Karpas-422 (cell line): Measurements from ENCODE around the gene PTPN22. TPM values are rescaled to one million over a fixed set of nuclear protein-coding genes. Genes with fewer than 3 reads are reported as not detected.

Experiments
- DNase-seq: peaks from one replicate; pipeline ENCODE4 v3.0.0-alpha.2; 2015
- H2AFZ ChIP-seq: fragments of 200-600 bp; sonication (generic); 2 replicates; pipeline ENCODE4 v1.6.1; 2014; ENCODE audit warnings: antibody characterized with exemption, low read length, mixed read lengths
- H3K27ac ChIP-seq: fragments of 200-600 bp; sonication (generic); 2 replicates; pipeline ENCODE4 v1.5.1; 2014; ENCODE audit warnings: mild to moderate bottlenecking, low read length, moderate library complexity
- H3K27me3 ChIP-seq: fragments of 200-600 bp; sonication (generic); 2 replicates; pipeline ENCODE4 v1.6.1; 2014; ENCODE audit warnings: low read length, mixed read lengths
- H3K36me3 ChIP-seq: fragments of 200-600 bp; sonication (generic); 2 replicates; pipeline ENCODE4 v1.6.1; 2014; ENCODE audit warnings: low read length, mixed read lengths; ENCODE audit not compliant: insufficient read depth
- H3K4me1 ChIP-seq: fragments of 200-600 bp; sonication (generic); 2 replicates; pipeline ENCODE4 v1.6.1; 2014; ENCODE audit warnings: mild to moderate bottlenecking, low read length, mixed read lengths
- H3K4me2 ChIP-seq: fragments of 200-600 bp; sonication (generic); 2 replicates; pipeline ENCODE4 v1.6.1; 2014; ENCODE audit warnings: low read length, low read depth, mild to moderate bottlenecking; ENCODE audit not compliant: poor library complexity, severe bottlenecking
- H3K4me3 ChIP-seq: fragments of 200-600 bp; sonication (generic); 2 replicates; pipeline ENCODE4 v1.5.1; 2014; ENCODE audit warnings: mild to moderate bottlenecking, antibody characterized with exemption, low read length, mixed read lengths
- H3K79me2 ChIP-seq: fragments of 200-600 bp; sonication (generic); 2 replicates; pipeline ENCODE4 v1.6.1; 2014; ENCODE audit warnings: mild to moderate bottlenecking, low read length, mixed read lengths
- H3K9ac ChIP-seq: fragments of 200-600 bp; sonication (generic); 2 replicates; pipeline ENCODE4 v1.6.0; 2014; ENCODE audit warnings: low read length
- H3K9me2 ChIP-seq: fragments of 200-600 bp; sonication (generic), shearing (Covaris generic); replicated peaks from 2 replicates; pipeline ENCODE4 v1.6.0; 2014; ENCODE audit warnings: mild to moderate bottlenecking, low read length, moderate library complexity; ENCODE audit not compliant: insufficient read depth
- H3K9me3 ChIP-seq: fragments of 300-700, 200-600 bp; sonication (generic); 2 replicates; pipeline ENCODE4 v1.6.1; 2014; ENCODE audit warnings: low read length, mixed read lengths
- H4K20me1 ChIP-seq: fragments of 200-600 bp; sonication (generic); 2 replicates; pipeline ENCODE4 v1.6.1; 2014; ENCODE audit warnings: mild to moderate bottlenecking, antibody characterized with exemption, low read length, low read depth; ENCODE audit not compliant: insufficient read depth
- total RNA-seq: library from RNA; depleted of rRNA; stranded (reverse); fragments of >200 nt; shearing (Covaris generic); gene quantifications from 2 replicates; pipeline ENCODE4 v1.2.3, GENCODE V29; 2014; ENCODE audit warnings: low replicate concordance

The PTPN22 gene
- total RNA-seq, 1 experiment from 2014 or later = 43.3 TPM

DNA sequence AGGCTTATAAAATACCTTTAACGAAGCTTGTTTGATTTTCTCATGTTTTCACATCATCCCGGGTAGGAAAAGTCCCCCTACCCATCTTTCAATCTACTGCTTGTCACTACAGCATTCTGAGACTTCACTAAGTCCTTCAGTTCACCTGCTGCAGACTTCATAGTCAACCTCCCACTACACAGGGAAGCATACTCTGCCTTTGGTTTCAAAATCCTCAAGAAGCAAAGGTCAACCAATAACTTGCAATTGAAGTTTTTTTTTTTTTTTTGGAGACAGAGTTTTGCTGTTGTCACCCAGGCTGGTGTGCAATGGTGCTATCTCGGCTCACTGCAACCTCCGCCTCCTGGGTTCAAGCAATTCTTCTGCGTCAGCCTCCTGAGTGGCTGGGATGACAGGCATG is 4.7 kb upstream of the PTPN22 start:
- no peak overlapping the region for H3K4me2 ChIP-seq
- H3K36me3 ChIP-seq = no peaks in the 10 kb centered on the region
- no peaks in the 10 kb centered on the region for H3K27me3 ChIP-seq
- no peak overlapping the region for H3K4me3 ChIP-seq
- no peaks in the 10 kb centered on the region for H3K9me3 ChIP-seq
- no peaks in the 10 kb centered on the region for H3K9me2 ChIP-seq
- DNase-seq = no peak
- no peak overlapping the region for H3K9ac ChIP-seq
- no peak overlapping the region for H3K27ac ChIP-seq
- peaks cover 28% of the 10 kb centered on the region for H3K4me1 ChIP-seq
- H2AFZ ChIP-seq = no peak overlapping the region
- no peaks in the 10 kb centered on the region for H4K20me1 ChIP-seq
- no peaks in the 10 kb centered on the region for H3K79me2 ChIP-seq

DNA sequence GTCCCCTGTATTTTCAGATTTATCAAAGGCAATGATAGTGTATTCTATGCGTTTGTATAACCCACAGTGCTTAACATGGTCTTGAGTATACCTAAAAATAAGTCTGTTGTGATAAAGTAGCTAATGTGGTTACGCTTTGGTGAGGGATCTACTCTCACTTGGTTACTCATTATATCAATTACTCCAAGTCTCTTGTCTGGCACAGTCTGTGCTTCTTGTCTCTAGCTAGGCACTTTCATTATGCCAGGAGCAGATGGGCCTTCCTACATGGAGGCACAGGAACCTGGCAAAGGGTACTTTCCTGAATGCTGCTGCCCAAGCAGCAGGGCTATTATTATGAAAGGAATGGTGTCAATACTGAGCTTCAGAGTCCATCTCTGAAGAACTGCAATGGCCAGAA is 4.2 kb upstream of the PTPN22 start:
- DNase-seq = no peak
- Histone ChIP-seq H3K9ac (no peak overlapping the region), H3K27me3 (no peaks in the 10 kb centered on the region), H3K36me3 (no peaks in the 10 kb centered on the region), H3K4me1 (peaks cover 32% of the 10 kb centered on the region), H2AFZ (no peak overlapping the region), H4K20me1 (no peaks in the 10 kb centered on the region), H3K79me2 (no peaks in the 10 kb centered on the region), H3K27ac (no peak overlapping the region), H3K9me3 (no peaks in the 10 kb centered on the region), H3K9me2 (no peaks in the 10 kb centered on the region), H3K4me3 (no peak overlapping the region), H3K4me2 (no peak overlapping the region)

DNA sequence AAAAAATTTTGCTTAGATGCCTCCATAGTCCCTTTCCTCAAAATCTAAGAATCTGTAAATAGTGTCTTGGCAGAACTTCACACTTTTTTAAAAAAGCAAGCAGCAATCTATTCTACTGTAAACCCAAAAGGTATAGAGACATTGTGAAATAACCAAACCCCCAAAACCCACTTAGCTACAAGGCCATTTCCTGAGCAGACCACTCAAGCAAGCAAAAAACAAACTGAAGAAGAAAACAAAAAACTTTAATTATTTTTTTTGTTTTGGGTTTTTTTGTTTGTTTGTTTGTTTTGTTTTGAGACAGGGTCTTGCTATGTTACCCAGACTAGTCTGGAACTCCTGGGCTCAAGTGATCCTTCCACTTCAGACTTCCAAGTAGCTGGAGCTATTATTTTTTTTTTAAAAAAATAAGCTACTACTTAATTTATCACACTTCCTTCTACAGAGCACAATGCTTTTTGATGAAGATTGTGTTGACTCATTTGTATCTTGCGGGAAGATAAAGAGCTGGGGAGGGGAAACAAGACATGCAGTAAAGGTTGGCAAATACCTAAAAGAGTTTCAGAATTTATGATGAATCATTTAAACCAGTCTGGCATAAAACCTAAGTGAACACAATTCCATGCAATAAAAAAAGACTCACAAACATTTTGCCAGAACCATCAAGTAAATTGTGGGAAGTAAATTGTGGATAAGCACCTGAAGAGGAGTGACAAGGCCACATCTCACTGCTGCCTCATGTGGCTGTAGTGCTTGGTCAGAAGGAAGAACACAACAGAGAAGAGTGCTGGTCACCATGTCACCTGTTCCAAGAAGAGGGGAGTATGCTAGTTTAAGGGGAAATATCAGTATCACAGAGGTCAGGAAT is 2.7 kb upstream of the PTPN22 start:
- no peaks in the 10 kb centered on the region for H3K79me2 ChIP-seq
- no peak overlapping the region for H3K27ac ChIP-seq
- no peaks in the 10 kb centered on the region for H3K27me3 ChIP-seq
- no peak overlapping the region for H3K9ac ChIP-seq
- H4K20me1 ChIP-seq = no peaks in the 10 kb centered on the region
- peaks cover 41% of the 10 kb centered on the region for H3K4me1 ChIP-seq
- no peak overlapping the region for H2AFZ ChIP-seq
- H3K9me3 ChIP-seq = no peaks in the 10 kb centered on the region
- H3K36me3 ChIP-seq = no peaks in the 10 kb centered on the region
- H3K4me2 ChIP-seq = no peak overlapping the region
- peak; percentile 51 for DNase-seq
- no peak overlapping the region for H3K4me3 ChIP-seq
- no peaks in the 10 kb centered on the region for H3K9me2 ChIP-seq

DNA sequence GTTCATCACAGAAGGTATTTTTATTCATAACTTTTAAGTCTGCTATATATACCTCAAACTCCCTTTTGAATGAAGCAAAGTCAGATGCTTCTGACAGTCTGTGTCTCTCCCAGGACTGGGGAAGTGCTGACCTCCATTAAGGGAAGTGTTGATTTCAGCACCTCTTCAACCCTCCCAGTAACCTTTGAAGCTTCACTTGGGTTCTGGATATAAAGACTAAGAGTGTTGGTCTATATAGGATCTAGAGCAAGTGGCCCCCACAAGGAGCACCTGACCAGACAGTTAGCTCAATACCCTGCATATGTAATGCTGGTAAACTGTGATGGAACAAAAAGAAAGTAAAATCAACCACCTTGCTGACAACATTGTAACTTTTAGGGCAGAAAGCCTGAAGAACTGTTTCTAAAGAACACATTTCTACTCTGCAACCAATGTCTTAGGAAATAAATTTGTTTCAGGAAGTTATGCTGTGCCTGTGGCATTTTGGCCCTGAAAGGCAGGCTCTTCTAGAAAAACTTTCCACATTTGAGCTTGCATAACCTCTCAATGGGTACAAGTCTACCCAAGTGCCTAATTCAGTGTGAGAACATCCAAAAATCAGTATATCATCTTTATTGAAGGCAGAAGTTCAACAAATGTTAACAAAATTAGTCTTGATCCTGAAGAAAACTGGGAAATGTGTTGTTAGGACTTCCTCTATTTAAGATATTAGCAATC is 865 bp upstream of the PTPN22 start:
- H3K36me3 ChIP-seq = no peaks in the 10 kb centered on the region
- H3K27ac ChIP-seq = no peak overlapping the region; the same call in 1 of the 2 replicates
- no peak for DNase-seq
- peaks cover 32% of the 10 kb centered on the region for H3K4me1 ChIP-seq
- H3K9me2 ChIP-seq = no peaks in the 10 kb centered on the region
- no peak overlapping the region for H3K9ac ChIP-seq
- no peaks in the 10 kb centered on the region for H3K79me2 ChIP-seq
- no peak overlapping the region for H3K4me3 ChIP-seq
- no peaks in the 10 kb centered on the region for H4K20me1 ChIP-seq
- H3K4me2 ChIP-seq = peak overlapping the region; percentile 62
- H3K9me3 ChIP-seq = no peaks in the 10 kb centered on the region
- H2AFZ ChIP-seq = peak overlapping the region; percentile 94
- H3K27me3 ChIP-seq = no peaks in the 10 kb centered on the region

DNA sequence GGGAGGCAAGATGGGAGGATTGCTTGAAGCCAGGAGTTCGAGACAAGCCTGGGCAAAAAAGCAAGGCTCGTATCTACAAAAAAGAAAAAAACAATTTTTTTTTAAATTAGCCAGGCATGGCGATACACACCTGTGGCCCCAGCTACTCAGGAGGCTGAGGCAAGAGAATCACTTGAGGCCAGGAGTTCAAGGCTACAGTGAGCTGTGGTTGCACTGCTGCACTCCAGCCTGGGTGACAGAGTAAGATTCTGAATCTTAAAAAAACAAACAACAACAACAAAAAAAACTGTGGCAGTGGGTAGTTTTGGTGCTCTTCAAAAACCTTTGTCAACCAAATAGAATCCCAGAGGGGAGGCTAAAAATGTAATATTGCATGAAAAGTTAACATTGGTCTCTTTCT is 734 bp downstream of the PTPN22 start:
- Histone ChIP-seq H3K4me2 (peak overlapping the region; percentile 62), H3K9ac (peak overlapping the region; percentile 58), H3K4me3 (peak overlapping the region; percentile 51), H3K9me3 (no peaks in the 10 kb centered on the region), H3K79me2 (no peaks in the 10 kb centered on the region), H3K4me1 (peaks cover 32% of the 10 kb centered on the region), H3K27me3 (no peaks in the 10 kb centered on the region), H3K9me2 (no peaks in the 10 kb centered on the region), H4K20me1 (no peaks in the 10 kb centered on the region), H3K27ac (peak overlapping the region; percentile 27; the same call in 1 of the 2 replicates), H2AFZ (no peak overlapping the region), H3K36me3 (no peaks in the 10 kb centered on the region)
- no peak for DNase-seq

DNA sequence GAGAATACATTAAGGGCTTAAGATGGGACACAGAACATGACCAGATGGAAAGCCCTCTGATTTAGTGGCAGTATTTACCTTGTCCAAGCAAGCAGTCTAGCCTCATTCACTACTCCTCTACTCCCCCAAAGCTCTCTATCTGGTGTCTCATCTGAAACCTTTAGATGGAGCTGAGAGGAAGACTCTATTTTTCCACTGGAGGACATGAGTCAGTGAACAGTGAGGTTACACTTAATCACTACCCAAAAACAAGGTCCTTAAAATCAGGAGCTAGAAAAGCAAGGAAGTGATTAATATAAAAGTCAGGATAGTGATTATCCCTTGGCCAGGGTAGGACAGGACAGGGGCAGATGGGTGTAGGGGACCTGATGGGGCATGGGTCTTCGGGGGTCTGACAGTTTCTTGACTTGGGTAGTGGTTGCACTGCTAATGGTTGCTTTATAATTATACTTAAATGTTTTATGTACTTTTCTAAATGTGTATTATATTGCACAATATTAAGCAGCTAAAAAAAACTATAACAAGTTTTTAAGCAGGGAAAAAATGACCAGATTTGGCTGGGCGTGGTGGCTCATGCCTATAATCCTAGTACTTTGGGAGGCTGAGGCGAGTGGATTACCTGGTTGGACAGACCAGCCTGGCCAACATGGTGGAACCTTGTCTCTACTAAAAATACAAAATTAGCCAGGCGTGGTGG is 3.0 kb downstream of the PTPN22 start:
- no peak overlapping the region for H3K9ac ChIP-seq

DNA sequence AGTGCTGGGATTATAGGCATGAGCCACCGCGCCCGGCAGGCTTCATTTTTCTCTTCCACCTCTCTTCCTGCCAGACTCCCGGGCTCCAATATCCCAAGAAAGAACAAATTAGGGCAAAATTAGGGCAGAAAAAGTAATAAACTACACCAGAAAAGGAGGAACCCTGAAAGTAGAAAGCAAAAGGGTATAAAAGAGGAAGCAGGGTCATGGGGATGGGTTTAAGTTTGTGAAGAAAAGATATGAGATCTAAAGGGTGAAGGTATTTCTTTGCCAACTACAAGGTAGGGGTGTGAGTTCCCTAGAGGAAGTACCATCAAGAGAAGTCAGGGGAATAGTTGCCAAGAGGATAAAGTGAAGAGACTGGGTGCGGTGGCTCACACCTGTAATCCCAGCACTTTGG is 9.9 kb downstream of the PTPN22 start:
- H3K4me3 ChIP-seq = no peak overlapping the region

More for the DNA sequence above, 3.0 kb downstream of the PTPN22 start:
- Histone ChIP-seq H3K9me3 (no peaks in the 10 kb centered on the region), H2AFZ (peak overlapping the region; percentile 64; the same call in 1 of the 2 replicates), H3K4me2 (no peak overlapping the region), H3K9me2 (no peaks in the 10 kb centered on the region), H3K27ac (no peak overlapping the region), H3K4me1 (peaks cover 32% of the 10 kb centered on the region), H3K4me3 (no peak overlapping the region), H4K20me1 (no peaks in the 10 kb centered on the region), H3K79me2 (no peaks in the 10 kb centered on the region), H3K36me3 (no peaks in the 10 kb centered on the region), H3K27me3 (no peaks in the 10 kb centered on the region)
- no peak for DNase-seq

DNA sequence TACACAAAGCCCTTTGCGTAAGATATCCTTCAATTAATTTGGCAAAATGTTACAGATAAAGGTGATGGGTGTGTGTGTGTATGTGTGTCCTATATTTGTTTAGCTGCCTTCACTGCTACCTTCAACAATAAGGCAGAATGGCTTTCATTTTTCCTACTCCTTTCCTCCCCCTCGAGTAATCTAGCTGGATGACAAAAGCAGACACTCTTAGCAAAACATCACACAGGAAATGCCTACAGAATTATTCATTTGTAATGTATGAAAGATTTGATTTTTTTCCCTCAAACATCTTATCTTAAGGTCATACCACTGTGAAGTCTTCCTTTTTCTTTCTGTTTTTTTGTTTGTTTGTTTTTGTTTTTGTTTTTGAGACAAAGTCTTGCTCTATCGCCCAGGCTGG is 10.6 kb downstream of the PTPN22 start:
- Histone ChIP-seq H3K4me2 (peak overlapping the region; percentile 78), H3K4me1 (peaks cover 53% of the 10 kb centered on the region), H3K27me3 (no peaks in the 10 kb centered on the region), H3K9ac (0 out of 2 replicates have a peak overlapping the region, but pooled peaks have one; percentile 58), H3K27ac (peak overlapping the region; percentile 92), H3K36me3 (peaks cover 5% of the 10 kb centered on the region; the same call in 1 of the 2 replicates), H3K79me2 (peaks cover 10% of the 10 kb centered on the region), H4K20me1 (no peaks in the 10 kb centered on the region), H2AFZ (peak overlapping the region; percentile 64; the same call in 1 of the 2 replicates), H3K4me3 (no peak overlapping the region), H3K9me2 (no peaks in the 10 kb centered on the region), H3K9me3 (no peaks in the 10 kb centered on the region)
- no peak for DNase-seq

More for the DNA sequence above, 9.9 kb downstream of the PTPN22 start:
- H3K27ac ChIP-seq = no peak overlapping the region
- H4K20me1 ChIP-seq = no peaks in the 10 kb centered on the region
- no peak overlapping the region for H3K4me2 ChIP-seq
- no peaks in the 10 kb centered on the region for H3K9me2 ChIP-seq
- H3K79me2 ChIP-seq = peaks cover 8% of the 10 kb centered on the region
- H3K4me1 ChIP-seq = peaks cover 49% of the 10 kb centered on the region
- H3K27me3 ChIP-seq = no peaks in the 10 kb centered on the region
- no peaks in the 10 kb centered on the region for H3K9me3 ChIP-seq
- no peaks in the 10 kb centered on the region for H3K36me3 ChIP-seq
- no peak for DNase-seq
- H2AFZ ChIP-seq = no peak overlapping the region
- no peak overlapping the region for H3K9ac ChIP-seq
